HG03457 (cell line): ENCODE measurements around the gene ST6GAL1.
"Not testable (repeated sequence)": the region's sequence is repeated elsewhere in the genome, so short reads cannot be mapped to it uniquely, and the experiment has no call there.

Experiments
- ATAC-seq: cut with Tn5 transposase; IDR thresholded peaks from one replicate; pipeline ENCODE4 v1.9.1; 2021; ENCODE audit warnings: moderate number of reproducible peaks; ENCODE audit not compliant: unreplicated experiment

ST6GAL1 gene

GRCh38 chr3:186966406-186966805, 36.1 kb downstream of the ST6GAL1 start:
- ATAC-seq: no peak

GRCh38 chr3:186967236-186967635, 36.9 kb downstream of the ST6GAL1 start:
- not testable (repeated sequence) for ATAC-seq

DNA sequence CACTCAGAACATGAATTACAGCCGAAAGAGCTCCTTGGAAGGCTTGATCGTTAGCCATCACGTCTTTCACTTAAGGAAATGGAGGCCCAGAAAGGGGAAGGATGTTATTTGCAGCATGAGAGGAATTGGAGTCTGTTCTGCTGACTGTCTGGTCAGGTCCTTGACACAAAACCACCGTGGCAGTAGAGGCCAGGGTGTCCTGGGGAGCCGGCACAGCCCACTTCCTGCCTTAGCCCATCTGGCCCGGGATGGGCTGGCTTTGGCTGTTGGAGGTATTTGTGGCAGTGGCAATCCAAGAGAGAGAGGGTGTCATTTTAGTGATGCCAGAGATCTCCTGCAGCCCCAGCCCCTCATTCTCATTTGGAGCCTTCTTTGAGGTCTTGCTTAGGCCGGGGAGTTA, 37.4 kb downstream of the ST6GAL1 start:
- no peak for ATAC-seq

GRCh38 chr3:186969607-186970006, 39.3 kb downstream of the ST6GAL1 start:
- ATAC-seq: no peak

DNA sequence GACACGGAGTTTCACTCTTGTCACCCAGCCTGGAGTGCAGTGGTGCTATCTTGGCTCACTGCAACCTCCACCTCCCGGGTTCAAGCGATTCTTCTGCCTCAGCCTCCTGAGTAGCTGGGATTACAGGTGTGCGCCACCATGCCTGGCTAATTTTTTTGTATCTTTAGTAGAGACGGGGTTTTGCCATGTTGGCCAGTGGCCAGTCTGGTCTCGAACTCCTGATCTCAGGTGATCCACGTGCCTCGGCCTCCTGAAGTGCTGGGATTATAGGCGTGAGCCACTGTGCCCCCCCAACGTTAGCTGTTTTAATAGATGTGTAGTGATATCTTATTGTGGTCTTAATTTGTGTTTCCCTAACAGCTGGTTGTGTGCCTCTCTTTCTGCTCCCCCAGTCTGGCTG, 40.8 kb downstream of the ST6GAL1 start:
- not testable (repeated sequence) for ATAC-seq

GRCh38 chr3:186971578-186971977, 41.3 kb downstream of the ST6GAL1 start:
- no peak for ATAC-seq

DNA sequence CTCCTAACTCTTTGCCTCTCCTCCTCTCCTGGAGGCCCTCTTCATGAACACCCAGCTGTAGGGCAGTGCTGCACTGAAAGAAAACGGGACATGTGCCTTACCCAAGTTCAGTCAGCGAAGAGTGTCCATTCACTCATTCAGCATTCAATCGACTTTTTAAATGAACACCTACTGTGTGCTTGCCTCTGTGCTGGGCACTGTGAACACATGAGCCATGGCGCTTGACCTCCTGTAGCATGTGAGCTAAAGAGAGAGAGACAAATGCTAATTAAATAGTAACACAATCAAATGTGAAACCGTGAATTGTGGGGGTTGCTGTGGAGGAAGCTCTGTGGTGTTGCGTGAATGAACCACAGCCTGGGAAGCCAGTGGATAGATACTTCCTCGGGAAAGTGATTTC, 43.4 kb downstream of the ST6GAL1 start:
- no peak for ATAC-seq

DNA sequence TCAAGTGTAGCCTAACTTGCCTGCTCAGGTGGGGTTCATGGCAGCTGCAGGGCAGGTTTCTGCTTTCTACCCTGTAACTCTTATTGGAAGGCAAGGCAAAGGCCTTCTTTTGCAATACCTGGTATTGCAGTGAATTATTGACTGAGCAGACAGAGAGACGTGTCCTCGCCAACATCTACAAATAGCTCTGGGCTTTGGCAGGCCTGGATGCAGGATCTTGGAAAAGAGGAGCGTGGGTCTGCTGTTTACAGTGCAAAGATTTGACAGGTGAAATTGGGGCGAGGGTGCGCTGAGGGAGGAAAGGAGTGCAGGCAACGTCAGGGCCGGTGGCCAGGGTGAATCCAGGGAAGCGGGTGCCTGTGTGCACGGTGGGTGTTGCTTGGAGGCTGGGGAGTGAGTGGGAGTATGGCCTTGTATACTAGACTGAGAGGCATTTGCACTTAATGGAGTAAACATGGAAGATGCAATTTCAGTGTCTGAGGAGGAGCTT, 44.5 kb downstream of the ST6GAL1 start:
- ATAC-seq: no peak

- ATAC-seq: no peak
These were observed 45.4 kb downstream of the ST6GAL1 start for GRCh38 chr3:186975726-186976125.

DNA sequence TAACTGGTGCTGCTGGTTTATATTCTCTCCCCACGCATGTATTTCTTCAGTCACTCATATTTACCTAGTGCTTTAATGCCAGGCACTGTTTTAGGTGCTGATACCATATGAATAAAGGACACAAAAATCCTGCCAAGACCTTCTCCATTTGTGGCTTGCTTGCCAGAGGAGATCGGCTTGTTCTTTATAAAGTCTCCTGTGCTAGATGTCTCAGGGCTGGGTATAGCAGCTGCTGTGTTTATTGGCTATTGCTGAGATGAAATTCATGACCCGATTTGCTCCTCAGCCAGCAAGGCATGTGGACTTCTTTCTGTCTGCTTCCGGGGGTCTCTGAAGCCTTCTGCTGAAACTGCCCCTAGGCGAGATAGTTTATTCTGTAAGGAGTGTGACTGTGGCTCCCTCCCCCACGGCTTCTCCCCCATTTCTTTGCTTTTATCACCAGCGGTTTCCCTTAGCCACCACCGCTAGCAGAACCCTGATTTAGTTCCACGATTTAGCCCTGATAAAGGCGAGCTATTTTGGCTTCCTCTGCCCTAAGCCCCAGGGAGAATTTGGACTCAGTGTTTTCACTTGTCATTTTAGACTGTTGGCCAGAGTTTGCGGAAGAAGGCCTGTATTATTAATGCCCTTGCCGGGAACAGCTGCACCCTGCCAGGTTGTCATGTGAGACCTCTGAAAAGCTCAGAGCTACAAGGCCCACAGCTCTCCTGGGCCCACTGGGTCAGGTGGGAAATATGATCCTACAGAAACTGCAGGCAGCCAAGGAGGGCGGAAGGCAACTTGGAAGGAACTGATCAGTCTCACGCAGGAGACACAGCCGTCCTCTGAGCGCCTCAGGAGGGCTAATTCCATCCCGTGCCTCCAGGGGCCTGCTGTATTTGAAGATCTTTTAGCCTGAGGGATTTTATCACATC, 46.8 kb downstream of the ST6GAL1 start:
- ATAC-seq: no peak

GRCh38 chr3:186978712-186979111, 48.4 kb downstream of the ST6GAL1 start:
- no peak for ATAC-seq

- ATAC-seq: no peak
These were observed 49.5 kb downstream of the ST6GAL1 start for GRCh38 chr3:186979852-186980251.

DNA sequence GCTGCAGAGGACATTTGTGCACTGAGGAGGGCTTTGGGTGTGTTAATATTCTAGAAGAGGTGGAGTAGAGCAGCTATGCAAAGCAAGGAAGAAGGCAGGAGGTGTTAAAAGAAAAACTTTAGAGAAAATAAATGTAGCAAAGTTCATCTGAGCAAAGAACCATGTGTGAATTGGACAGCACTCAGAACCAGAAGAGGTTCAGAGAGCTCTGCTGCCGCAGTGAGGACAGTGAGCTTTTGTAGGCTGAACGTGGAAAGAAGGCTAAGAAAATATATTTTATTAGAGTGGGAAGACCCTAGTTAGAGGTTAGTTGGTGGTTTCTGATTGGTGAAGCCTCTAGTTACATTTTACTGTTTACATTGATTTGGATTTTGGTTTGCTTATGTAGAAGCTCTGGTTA, 50.7 kb downstream of the ST6GAL1 start:
- no peak for ATAC-seq

DNA sequence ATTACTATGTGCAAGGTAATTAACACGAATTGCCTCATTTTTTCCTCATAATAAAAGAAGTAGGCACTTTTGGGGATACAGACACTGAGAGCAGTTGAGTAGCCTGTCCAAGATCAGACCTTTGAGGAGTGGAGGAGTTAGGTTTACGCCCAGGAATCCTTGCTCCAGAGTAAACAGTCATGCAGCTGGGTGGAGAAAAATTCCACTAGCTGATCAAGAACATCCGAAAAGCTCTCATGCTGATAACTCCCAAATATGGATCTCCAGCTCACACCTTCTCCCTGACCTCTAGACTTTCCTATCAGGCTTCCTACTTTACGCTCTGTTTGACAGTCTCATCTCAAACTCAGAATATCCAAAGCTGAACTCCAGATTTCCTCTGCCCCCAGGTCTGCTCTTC, 53.3 kb downstream of the ST6GAL1 start:
- ATAC-seq: no peak

DNA sequence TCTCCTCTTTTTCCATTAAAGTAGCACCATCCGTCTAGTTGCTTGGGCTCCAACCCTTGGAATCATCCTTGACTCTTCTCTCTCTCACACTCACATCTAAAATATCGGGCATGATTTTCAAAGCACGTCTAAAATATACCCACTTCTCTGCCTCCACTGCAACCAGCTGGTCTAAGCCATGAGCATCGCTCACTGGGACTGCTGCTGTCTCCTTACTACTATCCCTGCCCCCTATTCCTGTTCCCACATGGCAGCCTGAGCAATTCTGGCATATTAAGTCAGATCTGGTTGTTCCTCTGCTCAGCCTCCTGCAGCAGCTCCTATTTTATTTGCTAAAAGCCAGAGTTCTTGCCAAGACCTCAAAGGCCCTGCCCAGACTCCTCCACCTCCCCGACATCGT, 53.7 kb downstream of the ST6GAL1 start:
- no peak for ATAC-seq

GRCh38 chr3:186985661-186986364, 55.5 kb downstream of the ST6GAL1 start:
- no peak for ATAC-seq

DNA sequence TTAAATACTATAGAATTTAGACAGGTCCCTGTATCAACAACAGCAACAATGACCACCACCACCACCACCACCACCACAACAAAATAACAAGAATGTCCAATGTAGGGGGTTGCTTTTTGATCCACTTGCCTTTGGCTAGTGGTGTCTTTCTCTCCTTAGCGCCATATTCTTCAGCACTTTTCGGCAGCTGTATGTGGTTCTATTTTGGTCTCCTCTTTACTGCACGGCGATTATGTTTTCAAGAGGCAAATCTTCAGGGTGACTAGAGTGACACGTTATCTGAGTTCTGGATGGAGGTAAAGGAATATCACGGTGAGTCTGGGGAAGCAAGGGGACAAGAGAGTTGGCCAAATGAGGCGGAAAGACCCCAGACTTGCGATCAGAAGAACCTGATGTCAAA, 56.1 kb downstream of the ST6GAL1 start:
- no peak for ATAC-seq

DNA sequence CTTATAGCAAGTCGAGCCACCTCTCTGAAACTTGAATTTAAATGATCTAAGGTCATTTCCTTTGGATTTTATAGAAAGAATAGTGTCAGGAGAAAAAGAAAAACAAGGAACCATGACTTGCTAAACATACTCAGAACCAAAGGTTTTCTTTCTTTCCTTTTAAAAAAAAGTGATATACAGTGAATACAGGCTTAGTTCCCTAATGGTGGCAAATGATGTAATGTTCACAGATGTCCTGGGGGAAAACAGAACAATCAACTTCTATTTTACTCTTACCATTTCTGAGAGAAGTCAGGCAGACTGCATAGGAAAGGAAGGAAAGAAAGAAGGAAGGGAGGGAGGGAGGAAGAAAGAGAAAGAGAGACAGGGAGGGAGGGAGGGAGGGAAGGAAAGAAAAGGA, 56.5 kb downstream of the ST6GAL1 start:
- no peak for ATAC-seq

GRCh38 chr3:186988806-186989205, 58.5 kb downstream of the ST6GAL1 start:
- ATAC-seq: peak; percentile 63

DNA sequence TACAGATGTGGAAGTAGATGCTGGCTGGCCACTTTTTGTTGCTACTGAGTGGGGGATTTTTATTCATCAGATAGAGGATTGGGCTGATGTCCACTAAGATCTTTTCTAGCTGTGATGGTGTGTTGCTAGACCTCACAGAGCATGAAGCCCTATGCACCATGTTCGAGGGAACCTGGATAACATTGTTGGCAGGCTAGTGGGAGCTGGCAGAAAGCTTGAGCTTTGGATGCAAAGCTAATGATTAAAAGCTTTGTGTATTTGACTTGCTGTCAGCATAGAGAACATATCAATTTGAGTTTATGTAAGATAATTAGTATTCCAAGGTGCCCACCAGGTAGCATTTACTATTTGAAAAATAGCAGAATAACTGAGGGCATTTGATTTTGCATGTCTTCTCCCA, 59.1 kb downstream of the ST6GAL1 start:
- peak; percentile 4 for ATAC-seq

- ATAC-seq: no peak
These were observed 60.0 kb downstream of the ST6GAL1 start for GRCh38 chr3:186990277-186990676.

DNA sequence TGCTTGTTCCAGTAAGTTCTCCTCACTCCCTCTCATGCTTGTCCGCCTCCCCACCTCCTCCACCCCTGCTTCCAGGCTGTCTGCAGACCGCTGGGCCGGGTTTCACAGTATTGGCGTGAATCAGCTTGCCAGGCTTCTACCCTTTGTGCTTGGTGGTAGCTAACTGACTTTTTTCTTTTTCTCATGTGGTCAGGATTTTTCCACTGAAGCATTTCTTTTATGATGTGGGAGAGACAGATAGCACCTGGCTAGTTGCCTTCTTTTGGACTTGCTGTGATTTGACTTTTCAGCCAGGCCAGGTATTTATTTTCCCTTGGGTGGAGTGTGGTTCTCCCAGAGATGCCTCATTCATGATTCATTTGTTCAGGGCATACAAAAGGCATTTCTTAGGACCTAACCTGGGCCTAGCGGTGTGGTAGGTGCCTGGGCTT, 60.6 kb downstream of the ST6GAL1 start:
- ATAC-seq: no peak
